IPS-18a (cell line): Measurements from ENCODE around the gene EPN1.
A peak's percentile ranks its signal among the peaks of the same experiment; 100 is the strongest.

ENCODE experiments used
- H3K27ac ChIP-seq: one replicate; pipeline ENCODE4 v1.5.1; 2013; ENCODE audit warnings: low read length
- H3K27me3 ChIP-seq: one replicate; pipeline ENCODE4 v1.6.1; 2013; ENCODE audit warnings: mild to moderate bottlenecking, low read length; ENCODE audit not compliant: control insufficient read depth, insufficient read depth
- H3K36me3 ChIP-seq: one replicate; pipeline ENCODE4 v1.6.1; 2013; ENCODE audit warnings: low read depth, low read length; ENCODE audit not compliant: control insufficient read depth
- H3K4me1 ChIP-seq: one replicate; pipeline ENCODE4 v1.6.1; 2013; ENCODE audit warnings: low read depth, low read length; ENCODE audit not compliant: control insufficient read depth
- H3K4me3 ChIP-seq: one replicate; pipeline ENCODE4 v1.5.1; 2013; ENCODE audit warnings: low read length
- H3K9ac ChIP-seq: one replicate; pipeline ENCODE4 v1.6.1; 2013; ENCODE audit warnings: mild to moderate bottlenecking, low read length, moderate library complexity
- H3K9me3 ChIP-seq: one replicate; pipeline ENCODE4 v1.6.1; 2013; ENCODE audit warnings: low read depth, low read length; ENCODE audit not compliant: control insufficient read depth

Gene EPN1

GRCh38 chr19:55674841-55675660 lies at the start of gene EPN1:
EPN1 (plus strand) TSS chr19:55675226; CDS start chr19:55678628, 3,402 bp downstream.
- Histone ChIP-seq H3K4me1 (peaks cover 18% of the 10 kb centered on the region), H3K9ac (peak within 1 kb of the TSS; percentile 82), H3K27me3 (no peaks in the 10 kb centered on the region), H3K27ac (peak within 1 kb of the TSS; percentile 25), H3K9me3 (no peaks in the 10 kb centered on the region), H3K4me3 (peak within 1 kb of the TSS; percentile 92), H3K36me3 (peaks cover 24% of the 10 kb centered on the region)

- no peaks in the 10 kb centered on the region for H3K27me3 ChIP-seq
Measured at GRCh38 chr19:55626350-55626749, 48.7 kb upstream of the EPN1 start.

GRCh38 chr19:55632463-55632834 lies 42.6 kb upstream of the EPN1 start:
- no peak overlapping the region for H3K4me3 ChIP-seq
- no peak overlapping the region for H3K9ac ChIP-seq
- H3K9me3 ChIP-seq = no peaks in the 10 kb centered on the region

More at GRCh38 chr19:55626350-55626749, 48.7 kb upstream of the EPN1 start:
- no peak overlapping the region for H3K27ac ChIP-seq
- no peaks in the 10 kb centered on the region for H3K4me1 ChIP-seq
- no peak overlapping the region for H3K4me3 ChIP-seq
- H3K36me3 ChIP-seq = no peaks in the 10 kb centered on the region
- H3K9ac ChIP-seq = no peak overlapping the region
- H3K9me3 ChIP-seq = no peaks in the 10 kb centered on the region

GRCh38 chr19:55633861-55634260 lies 41.2 kb upstream of the EPN1 start:
- H3K9ac ChIP-seq = no peak overlapping the region
- no peak overlapping the region for H3K27ac ChIP-seq

More at GRCh38 chr19:55632463-55632834, 42.6 kb upstream of the EPN1 start:
- H3K27me3 ChIP-seq = no peaks in the 10 kb centered on the region
- H3K4me1 ChIP-seq = no peaks in the 10 kb centered on the region
- H3K36me3 ChIP-seq = no peaks in the 10 kb centered on the region
- no peak overlapping the region for H3K27ac ChIP-seq

GRCh38 chr19:55635334-55635717 lies 39.7 kb upstream of the EPN1 start:
- Histone ChIP-seq H3K36me3 (no peaks in the 10 kb centered on the region), H3K9me3 (no peaks in the 10 kb centered on the region), H3K27me3 (no peaks in the 10 kb centered on the region), H3K9ac (peak overlapping the region; percentile 88), H3K4me1 (no peaks in the 10 kb centered on the region), H3K27ac (peak overlapping the region; percentile 50), H3K4me3 (peak overlapping the region; percentile 91)

More at GRCh38 chr19:55633861-55634260, 41.2 kb upstream of the EPN1 start:
- Histone ChIP-seq H3K4me1 (no peaks in the 10 kb centered on the region), H3K27me3 (no peaks in the 10 kb centered on the region), H3K9me3 (no peaks in the 10 kb centered on the region), H3K36me3 (no peaks in the 10 kb centered on the region), H3K4me3 (no peak overlapping the region)

GRCh38 chr19:55635856-55636440 lies 39.1 kb upstream of the EPN1 start:
- Histone ChIP-seq H3K4me1 (no peaks in the 10 kb centered on the region), H3K4me3 (peak overlapping the region; percentile 91), H3K36me3 (no peaks in the 10 kb centered on the region), H3K27ac (no peak overlapping the region), H3K9ac (peak overlapping the region; percentile 88), H3K27me3 (no peaks in the 10 kb centered on the region), H3K9me3 (no peaks in the 10 kb centered on the region)

GRCh38 chr19:55636723-55637122 lies 38.3 kb upstream of the EPN1 start:
- no peaks in the 10 kb centered on the region for H3K36me3 ChIP-seq

GRCh38 chr19:55637534-55637933 lies 37.5 kb upstream of the EPN1 start:
- Histone ChIP-seq H3K4me3 (no peak overlapping the region), H3K27ac (no peak overlapping the region), H3K27me3 (no peaks in the 10 kb centered on the region), H3K4me1 (no peaks in the 10 kb centered on the region), H3K9ac (no peak overlapping the region), H3K9me3 (no peaks in the 10 kb centered on the region), H3K36me3 (no peaks in the 10 kb centered on the region)

More at GRCh38 chr19:55636723-55637122, 38.3 kb upstream of the EPN1 start:
- no peaks in the 10 kb centered on the region for H3K27me3 ChIP-seq
- no peaks in the 10 kb centered on the region for H3K9me3 ChIP-seq
- H3K4me1 ChIP-seq = no peaks in the 10 kb centered on the region
- no peak overlapping the region for H3K9ac ChIP-seq
- no peak overlapping the region for H3K4me3 ChIP-seq
- H3K27ac ChIP-seq = no peak overlapping the region

- Histone ChIP-seq H3K36me3 (no peaks in the 10 kb centered on the region), H3K4me1 (peaks cover 7% of the 10 kb centered on the region), H3K4me3 (no peak overlapping the region), H3K27me3 (no peaks in the 10 kb centered on the region), H3K9me3 (no peaks in the 10 kb centered on the region), H3K27ac (no peak overlapping the region), H3K9ac (no peak overlapping the region)
Measured at GRCh38 chr19:55638864-55639359, 36.1 kb upstream of the EPN1 start.

GRCh38 chr19:55640043-55640576 lies 34.9 kb upstream of the EPN1 start:
- Histone ChIP-seq H3K4me1 (peaks cover 7% of the 10 kb centered on the region), H3K9me3 (no peaks in the 10 kb centered on the region)

GRCh38 chr19:55640577-55641425 lies 34.2 kb upstream of the EPN1 start, which contains the start of gene ZNF580:
ZNF580 (plus strand) TSS chr19:55641002; CDS start chr19:55642509, 1,507 bp downstream.
- Histone ChIP-seq H3K36me3 (peaks cover 13% of the 10 kb centered on the region), H3K4me1 (peaks cover 7% of the 10 kb centered on the region), H3K9me3 (no peaks in the 10 kb centered on the region), H3K27me3 (no peaks in the 10 kb centered on the region), H3K4me3 (peak within 1 kb of the TSS; percentile 88), H3K9ac (peak within 1 kb of the TSS; percentile 92), H3K27ac (peak within 1 kb of the TSS; percentile 57)

More at GRCh38 chr19:55640043-55640576, 34.9 kb upstream of the EPN1 start:
- Histone ChIP-seq H3K9ac (peak overlapping the region; percentile 92), H3K27ac (no peak overlapping the region), H3K4me3 (peak overlapping the region; percentile 88), H3K27me3 (no peaks in the 10 kb centered on the region), H3K36me3 (peaks cover 6% of the 10 kb centered on the region)
